OCI-LY1 (cell line): ENCODE measurements around the gene C4A.
"Not testable (repeated sequence)": the region's sequence is repeated elsewhere in the genome, so short reads cannot be mapped to it uniquely, and the experiment has no call there.

ENCODE experiments used
- CTCF ChIP-seq: fragments of 200-600 bp; sonication (generic), shearing (Covaris generic); IDR thresholded peaks from 2 replicates; pipeline ENCODE4 v1.5.1; 2017; ENCODE audit warnings: mild to moderate bottlenecking, antibody characterized with exemption, low read length, moderate library complexity, mixed read lengths
- EZH2 ChIP-seq: fragments of 200-600 bp; sonication (generic), shearing (Covaris generic); IDR thresholded peaks from 2 replicates; pipeline ENCODE4 v1.8.0; 2017; ENCODE audit warnings: borderline replicate concordance, mixed run types, mild to moderate bottlenecking, antibody characterized with exemption, low read length, moderate library complexity, mixed read lengths

DNA sequence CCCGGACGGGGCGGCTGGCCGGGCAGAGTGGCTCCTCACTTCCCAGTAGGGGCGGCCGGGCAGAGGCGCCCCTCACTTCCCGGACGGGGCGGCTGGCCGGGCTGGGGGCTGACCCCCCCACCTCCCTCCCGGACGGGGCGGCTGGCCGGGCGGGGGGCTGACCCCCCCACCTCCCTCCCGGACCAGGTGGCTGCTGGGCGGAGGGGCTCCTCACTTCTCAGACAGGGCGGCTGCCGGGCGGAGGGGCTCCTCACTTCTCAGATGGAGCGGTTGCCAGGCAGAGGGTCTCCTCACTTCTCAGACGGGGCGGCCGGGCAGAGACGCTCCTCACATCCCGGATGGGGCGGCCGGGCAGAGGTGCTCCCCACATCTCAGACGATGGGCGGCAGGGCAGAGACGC lies 49.7 kb upstream of the C4A start:
- not testable (repeated sequence) for TF ChIP-seq CTCF, EZH2
